AG08396 (cell line): ENCODE data around the gene DDX56.
"Not testable (repeated sequence)": the region's sequence is repeated elsewhere in the genome, so short reads cannot be mapped to it uniquely, and the experiment has no call there.

Source experiments
- DNase-seq: peaks from one replicate; pipeline ENCODE4 v3.0.0; 2012; ENCODE audit warnings: low spot score, mixed read lengths

DDX56 gene

GRCh38 chr7:44573464-44574286, at the start of gene DDX56:
DDX56 (minus strand) TSS chr7:44573908; CDS start chr7:44573895, 13 bp downstream.
- peak; percentile 94 for DNase-seq

- DNase-seq = no peak
Observed at GRCh38 chr7:44622342-44623151, 48.8 kb upstream of the DDX56 start.

GRCh38 chr7:44621750-44622103, 48.0 kb upstream of the DDX56 start:
- DNase-seq = no peak

GRCh38 chr7:44621034-44621749, 47.5 kb upstream of the DDX56 start:
- DNase-seq = no peak

GRCh38 chr7:44618753-44619152, 45.0 kb upstream of the DDX56 start:
- no peak for DNase-seq

- DNase-seq = no peak
Observed at GRCh38 chr7:44618045-44618444, 44.3 kb upstream of the DDX56 start.

GRCh38 chr7:44617225-44617890, 43.6 kb upstream of the DDX56 start:
- DNase-seq = peak; percentile 48

GRCh38 chr7:44616545-44616944, 42.8 kb upstream of the DDX56 start:
- DNase-seq = no peak

GRCh38 chr7:44615793-44616192, 42.1 kb upstream of the DDX56 start:
- DNase-seq = no peak

- no peak for DNase-seq
Observed at GRCh38 chr7:44615149-44615611, 41.5 kb upstream of the DDX56 start.

GRCh38 chr7:44609829-44610228, 36.1 kb upstream of the DDX56 start:
- DNase-seq = no peak

GRCh38 chr7:44608916-44609648, 35.4 kb upstream of the DDX56 start:
- no peak for DNase-seq

- DNase-seq = no peak
Observed at GRCh38 chr7:44607141-44608068, 33.7 kb upstream of the DDX56 start.

- peak; percentile 100 for DNase-seq
Observed at GRCh38 chr7:44606341-44607140, 32.8 kb upstream of the DDX56 start, which contains the start of gene OGDH. OGDH (plus strand) TSS chr7:44606627; CDS start chr7:44624344, 17,717 bp downstream.

GRCh38 chr7:44604941-44605340, 31.2 kb upstream of the DDX56 start:
- no peak for DNase-seq

- no peak for DNase-seq
Observed at GRCh38 chr7:44603193-44603592, 29.5 kb upstream of the DDX56 start.

GRCh38 chr7:44602576-44602910, 28.8 kb upstream of the DDX56 start:
- no peak for DNase-seq

- no peak for DNase-seq
Observed at GRCh38 chr7:44599222-44599621, 25.5 kb upstream of the DDX56 start.

GRCh38 chr7:44597181-44597580, 23.5 kb upstream of the DDX56 start:
- not testable (repeated sequence) for DNase-seq
